PC-9 (cell line): ENCODE data around the gene PGM2. TPM values are rescaled to one million over a fixed set of nuclear protein-coding genes. Genes with fewer than 3 reads are reported as not detected.

Experiments
- BruUV-seq: library from RNA; stranded (reverse); fragments of 400-500 nt; replicated peaks from 2 replicates; lab custom pipeline; 2021; lab: Mats Ljungman, UMichigan
- CTCF ChIA-PET: fragments of 300-600 bp; sonication (Branson Sonifier 250); formaldehyde crosslinking; loops from one replicate; lab custom pipeline; 2022; ENCODE audit warnings: antibody characterized with exemption; lab: Charles Lee
- POLR2A ChIA-PET: fragments of 300-600 bp; sonication (Branson Sonifier 250); formaldehyde crosslinking; loops from one replicate; lab custom pipeline; 2022; ENCODE audit warnings: antibody characterized with exemption; ENCODE audit not compliant: unreplicated experiment; lab: Charles Lee
- DNase-seq, 2 experiments: peaks; one replicate each; pipeline versions ENCODE4 v3.0.0 to v3.0.0-alpha.2; 2015 to 2022; ENCODE audit warnings: mixed read lengths in 1 of 2
- H2AFZ ChIP-seq: fragments of 200-600 bp; sonication (generic); 2 replicates; pipeline ENCODE4 v1.8.1; 2017; ENCODE audit warnings: antibody characterized with exemption
- H3F3A ChIP-seq: fragments of 200-600 bp; sonication (generic); 2 replicates; pipeline ENCODE4 v1.8.1; 2017; ENCODE audit warnings: antibody characterized with exemption, mild to moderate bottlenecking, low read depth; ENCODE audit not compliant: insufficient read depth
- H3K27ac ChIP-seq: fragments of 200-600 bp; sonication (generic); 2 replicates; pipeline ENCODE4 v1.6.1; 2016; ENCODE audit warnings: mixed run types
- H3K27me3 ChIP-seq: fragments of 200-600 bp; sonication (generic); 2 replicates; pipeline ENCODE4 v1.6.1; 2016; ENCODE audit warnings: low read depth, mixed run types; ENCODE audit not compliant: insufficient read depth
- H3K36me3 ChIP-seq: fragments of 200-600 bp; sonication (generic); 2 replicates; pipeline ENCODE4 v1.6.1; 2016; ENCODE audit warnings: low read depth, mixed run types
- H3K4me1 ChIP-seq: fragments of 200-600 bp; sonication (generic); replicated peaks from 2 replicates; pipeline ENCODE4 v1.6.1; 2016; ENCODE audit warnings: mixed run types; ENCODE audit not compliant: insufficient read depth
- H3K4me2 ChIP-seq: fragments of 200-600 bp; sonication (generic); 2 replicates; pipeline ENCODE4 v1.6.1; 2017; ENCODE audit warnings: mixed run types
- H3K4me3 ChIP-seq: fragments of 200-600 bp; sonication (generic); 2 replicates; pipeline ENCODE4 v1.6.1; 2016; ENCODE audit warnings: mixed run types
- H3K79me2 ChIP-seq: fragments of 200-600 bp; sonication (generic); 2 replicates; pipeline ENCODE4 v1.6.1; 2017; ENCODE audit warnings: low read depth, mixed run types
- H3K9me2 ChIP-seq: fragments of 200-600 bp; sonication (generic); 2 replicates; pipeline ENCODE4 v1.8.1; 2017; ENCODE audit warnings: mild to moderate bottlenecking; ENCODE audit not compliant: insufficient read depth
- H3K9me3 ChIP-seq: fragments of 200-600 bp; sonication (generic); 2 replicates; pipeline ENCODE4 v1.8.1; 2016; ENCODE audit warnings: low read depth; ENCODE audit not compliant: insufficient read depth
- H4K20me1 ChIP-seq: fragments of 200-600 bp; sonication (generic); 2 replicates; pipeline ENCODE4 v1.8.1; 2017; ENCODE audit not compliant: insufficient read depth
- CTCF ChIP-seq: fragments of 200-600 bp; sonication (generic); conservative IDR thresholded peaks from 2 replicates; pipeline ENCODE4 v1.6.1; 2017; ENCODE audit warnings: mixed run types, antibody characterized with exemption, mild to moderate bottlenecking, moderate library complexity
- EZH2 ChIP-seq: fragments of 200-600 bp; sonication (generic); IDR thresholded peaks from 2 replicates; pipeline ENCODE4 v1.8.0; 2017; ENCODE audit warnings: antibody characterized with exemption, low read depth
- intact Hi-C: fragments of 100-400 bp; cut with micrococcal nuclease; formaldehyde crosslinking; loops from one replicate; pipeline ENCODE4 v1.10.0; 2022; ENCODE audit not compliant: unreplicated experiment
- total RNA-seq: library from RNA; stranded (reverse); gene quantifications from 2 replicates; pipeline ENCODE4 v1.2.3, GENCODE V29; 2021

The PGM2 gene
- total RNA-seq, 1 experiment from 2014 or later, result 32.5 TPM

GRCh38 chr4:37902738-37903693, 76.5 kb downstream of the PGM2 start:
- no peak for TF ChIP-seq EZH2
- TF ChIP-seq CTCF, result no peak
- POLR2A ChIA-PET, result no interaction called here
- no peak overlapping the region for H3K4me3 ChIP-seq

GRCh38 chr4:37903901-37904300, 77.4 kb downstream of the PGM2 start:
- intact Hi-C loops, result no loop called here
- ChIA-PET POLR2A (no interaction called here), CTCF (no interaction called here)
- no peaks in the 10 kb centered on the region for H4K20me1 ChIP-seq
- TF ChIP-seq EZH2 (no peak), CTCF (no peak)
- no peak for DNase-seq
- no peak overlapping the region for H2AFZ ChIP-seq
- H3K36me3 ChIP-seq, result no peaks in the 10 kb centered on the region
- no peaks in the 10 kb centered on the region for H3K9me2 ChIP-seq
- no peaks in the 10 kb centered on the region for H3K4me1 ChIP-seq
- H3K79me2 ChIP-seq, result no peaks in the 10 kb centered on the region
- no peaks in the 10 kb centered on the region for H3K9me3 ChIP-seq
- no peak overlapping the region for H3K27ac ChIP-seq
- H3F3A ChIP-seq, result no peaks in the 10 kb centered on the region
- no TSS peak for BruUV-seq
- H3K4me3 ChIP-seq, result no peak overlapping the region
- H3K27me3 ChIP-seq, result no peaks in the 10 kb centered on the region
- H3K4me2 ChIP-seq, result no peak overlapping the region

More at GRCh38 chr4:37902738-37903693, 76.5 kb downstream of the PGM2 start:
- Histone ChIP-seq H3K36me3 (no peaks in the 10 kb centered on the region), H3K79me2 (no peaks in the 10 kb centered on the region), H3K27ac (no peak overlapping the region), H3K27me3 (no peaks in the 10 kb centered on the region), H3K9me3 (no peaks in the 10 kb centered on the region), H3K4me2 (no peak overlapping the region), H3K4me1 (no peaks in the 10 kb centered on the region), H4K20me1 (no peaks in the 10 kb centered on the region), H3F3A (no peaks in the 10 kb centered on the region), H3K9me2 (no peaks in the 10 kb centered on the region), H2AFZ (no peak overlapping the region)
- DNase-seq, result no peak
- CTCF ChIA-PET, result no interaction called here
- intact Hi-C loops, result no loop called here
- BruUV-seq, result no TSS peak

GRCh38 chr4:37904824-37905223, 78.3 kb downstream of the PGM2 start:
- H3F3A ChIP-seq, result no peaks in the 10 kb centered on the region
- no peaks in the 10 kb centered on the region for H3K9me2 ChIP-seq
- no peak overlapping the region for H2AFZ ChIP-seq
- DNase-seq, result no peak
- CTCF ChIA-PET, result no interaction called here
- POLR2A ChIA-PET, result no interaction called here
- BruUV-seq, result no TSS peak
- H3K79me2 ChIP-seq, result no peaks in the 10 kb centered on the region
- no peak for TF ChIP-seq EZH2
- TF ChIP-seq CTCF, result no peak
- H3K4me3 ChIP-seq, result no peak overlapping the region
- H4K20me1 ChIP-seq, result no peaks in the 10 kb centered on the region
- intact Hi-C loops, result no loop called here
- no peak overlapping the region for H3K4me2 ChIP-seq
- no peaks in the 10 kb centered on the region for H3K9me3 ChIP-seq
- H3K36me3 ChIP-seq, result no peaks in the 10 kb centered on the region
- no peak overlapping the region for H3K27ac ChIP-seq
- no peaks in the 10 kb centered on the region for H3K4me1 ChIP-seq
- no peaks in the 10 kb centered on the region for H3K27me3 ChIP-seq
